SU-DHL-6 (cell line): ENCODE measurements around the gene WDR43.

ENCODE experiments used
- H2AFZ ChIP-seq: fragments of 200-600 bp; sonication (generic); 2 replicates; pipeline ENCODE4 v1.6.1; 2014; ENCODE audit warnings: low read depth, mild to moderate bottlenecking, moderate library complexity, mixed read lengths, antibody characterized with exemption, low read length; ENCODE audit not compliant: severe bottlenecking
- H3F3A ChIP-seq: fragments of 200-600 bp; shearing (Covaris generic); 2 replicates; pipeline ENCODE4 v1.6.0; 2016; ENCODE audit warnings: antibody characterized with exemption, mild to moderate bottlenecking; ENCODE audit not compliant: insufficient read depth
- H3K27ac ChIP-seq: fragments of 200-600 bp; sonication (generic); 2 replicates; pipeline ENCODE4 v1.5.1; 2016; ENCODE audit warnings: low read depth, mild to moderate bottlenecking, low read length, moderate library complexity, mixed read lengths
- H3K27me3 ChIP-seq: fragments of 200-600 bp; sonication (generic), shearing (Covaris generic); 2 replicates; pipeline ENCODE4 v1.6.0; 2014; ENCODE audit warnings: mild to moderate bottlenecking, low read length
- H3K36me3 ChIP-seq: fragments of 200-600 bp; sonication (generic); 2 replicates; pipeline ENCODE4 v1.6.1; 2014; ENCODE audit warnings: mild to moderate bottlenecking, low read length, mixed read lengths
- H3K4me2 ChIP-seq: fragments of 300-600, 200-600 bp; shearing (Covaris generic), sonication (generic); 2 replicates; pipeline ENCODE4 v1.6.0; 2014; ENCODE audit warnings: low read length, low read depth, mild to moderate bottlenecking; ENCODE audit not compliant: poor library complexity, severe bottlenecking
- H3K4me3 ChIP-seq: fragments of 200-600 bp; sonication (generic); 2 replicates; pipeline ENCODE4 v1.5.1; 2014; ENCODE audit warnings: antibody characterized with exemption, low read length, mild to moderate bottlenecking, mixed read lengths; ENCODE audit not compliant: insufficient read depth, poor library complexity, severe bottlenecking
- H3K79me2 ChIP-seq: fragments of 200-600 bp; sonication (generic); 2 replicates; pipeline ENCODE4 v1.6.1; 2014; ENCODE audit warnings: mild to moderate bottlenecking, low read length, moderate library complexity; ENCODE audit not compliant: insufficient read depth
- H3K9ac ChIP-seq: fragments of 200-600 bp; sonication (generic); 2 replicates; pipeline ENCODE4 v1.7.0; 2014; ENCODE audit warnings: mild to moderate bottlenecking, low read length
- H3K9me2 ChIP-seq: fragments of 200-600 bp; sonication (generic); replicated peaks from 2 replicates; pipeline ENCODE4 v1.6.1; 2014; ENCODE audit warnings: low read length; ENCODE audit not compliant: insufficient read depth
- H3K9me3 ChIP-seq: fragments of 200-600 bp; sonication (generic); 2 replicates; pipeline ENCODE4 v1.6.1; 2014; ENCODE audit warnings: low read length, mixed read lengths; ENCODE audit not compliant: insufficient read depth
- H4K20me1 ChIP-seq: fragments of 200-600 bp; sonication (generic); 2 replicates; pipeline ENCODE4 v1.6.1; 2014; ENCODE audit warnings: low read depth, mild to moderate bottlenecking, antibody characterized with exemption, low read length, moderate library complexity, mixed read lengths
- CTCF ChIP-seq: fragments of 200-600 bp; sonication (generic); IDR thresholded peaks from one replicate; pipeline ENCODE4 v1.5.1; 2017; ENCODE audit warnings: antibody characterized with exemption, mild to moderate bottlenecking, low read length, moderate library complexity; ENCODE audit not compliant: insufficient read depth, poor library complexity, severe bottlenecking
- EZH2phosphoT487 ChIP-seq: fragments of 200-600 bp; sonication (generic), shearing (Covaris generic); conservative IDR thresholded peaks from 2 replicates; pipeline ENCODE4 v1.6.1; 2018; ENCODE audit warnings: mild to moderate bottlenecking, antibody characterized with exemption, low read length, moderate library complexity, mixed read lengths

Gene WDR43

GRCh38 chr2:28871620-28872019 is 22.8 kb upstream of the WDR43 start:
- Histone ChIP-seq H3K9me3 (no peaks in the 10 kb centered on the region), H4K20me1 (no peaks in the 10 kb centered on the region), H3K79me2 (peaks cover 31% of the 10 kb centered on the region), H3K4me2 (no peak overlapping the region), H3K4me3 (no peak overlapping the region), H3K36me3 (no peaks in the 10 kb centered on the region), H2AFZ (peak overlapping the region; percentile 93), H3F3A (no peaks in the 10 kb centered on the region; the same call in 1 of the 2 replicates), H3K27me3 (no peaks in the 10 kb centered on the region), H3K27ac (no peak overlapping the region), H3K9ac (no peak overlapping the region), H3K9me2 (no peaks in the 10 kb centered on the region)
- TF ChIP-seq CTCF: no peak
- no peak for TF ChIP-seq EZH2phosphoT487

DNA sequence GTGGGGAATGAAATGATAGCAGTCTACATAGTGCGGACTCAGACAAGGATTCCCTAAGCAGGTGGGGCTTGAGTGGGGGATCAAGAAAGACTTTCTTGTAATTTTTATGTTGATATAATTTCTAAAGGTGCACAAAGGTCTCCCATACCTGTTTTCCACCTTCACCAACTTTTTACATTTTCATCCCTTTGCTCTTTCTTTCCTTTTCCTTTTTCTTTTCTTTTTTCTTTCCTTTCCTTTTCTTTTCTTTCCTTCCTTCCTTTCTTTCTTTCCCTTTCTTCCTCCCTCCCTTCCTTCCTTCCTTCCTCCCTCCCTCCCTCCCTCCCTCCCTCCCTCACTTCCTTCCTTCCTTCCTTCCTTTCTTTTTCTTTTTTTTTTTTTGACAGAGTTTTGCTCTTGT is 14.3 kb upstream of the WDR43 start:
- no peaks in the 10 kb centered on the region for H3K9me2 ChIP-seq
- H3K79me2 ChIP-seq: no peaks in the 10 kb centered on the region
- no peaks in the 10 kb centered on the region for H3K9me3 ChIP-seq
- H3K4me3 ChIP-seq: no peak overlapping the region
- no peak overlapping the region for H3K9ac ChIP-seq
- TF ChIP-seq EZH2phosphoT487: no peak
- H3F3A ChIP-seq: no peaks in the 10 kb centered on the region
- H4K20me1 ChIP-seq: no peaks in the 10 kb centered on the region
- no peaks in the 10 kb centered on the region for H3K27me3 ChIP-seq
- H3K4me2 ChIP-seq: no peak overlapping the region
- H3K36me3 ChIP-seq: no peaks in the 10 kb centered on the region
- H2AFZ ChIP-seq: no peak overlapping the region
- H3K27ac ChIP-seq: no peak overlapping the region

DNA sequence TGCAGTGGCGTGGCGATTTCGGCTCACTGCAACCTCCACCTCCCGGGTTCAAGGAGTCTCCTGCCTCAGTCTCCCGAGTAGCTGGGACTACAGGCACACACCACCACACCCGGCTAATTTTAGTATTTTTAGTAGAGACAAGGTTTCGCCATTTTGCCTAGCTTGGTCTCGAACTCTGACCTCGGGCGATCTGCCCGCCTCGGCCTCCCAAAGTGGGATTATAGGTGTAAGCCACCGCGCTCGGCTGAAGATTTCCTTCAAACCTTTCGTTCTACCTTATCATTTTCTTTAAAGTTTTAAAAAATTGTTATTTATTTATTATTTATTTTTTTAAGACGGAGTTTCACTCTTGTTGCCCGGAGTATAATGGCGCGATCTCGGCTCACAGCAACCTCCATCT is 979 bp upstream of the WDR43 start:
- Histone ChIP-seq H3F3A (no peaks in the 10 kb centered on the region), H2AFZ (no peak overlapping the region), H3K9ac (no peak overlapping the region), H3K4me2 (no peak overlapping the region), H3K27me3 (no peaks in the 10 kb centered on the region), H3K27ac (no peak overlapping the region), H3K79me2 (peaks cover 40% of the 10 kb centered on the region), H4K20me1 (peaks cover 30% of the 10 kb centered on the region), H3K9me2 (no peaks in the 10 kb centered on the region), H3K4me3 (no peak overlapping the region), H3K36me3 (peaks cover 6% of the 10 kb centered on the region), H3K9me3 (no peaks in the 10 kb centered on the region)
- no peak for TF ChIP-seq CTCF
- TF ChIP-seq EZH2phosphoT487: no peak

- Histone ChIP-seq H3K27ac (peak overlapping the region; percentile 66), H4K20me1 (peaks cover 45% of the 10 kb centered on the region), H3K9ac (peak overlapping the region; percentile 95), H3K4me3 (peak overlapping the region; percentile 82), H3K9me3 (no peaks in the 10 kb centered on the region), H3F3A (0 out of 2 replicates have a peak, but pooled peaks cover 4% of the 10 kb centered on the region), H3K27me3 (no peaks in the 10 kb centered on the region), H3K36me3 (peaks cover 6% of the 10 kb centered on the region), H2AFZ (no peak overlapping the region), H3K79me2 (peaks cover 59% of the 10 kb centered on the region), H3K4me2 (peak overlapping the region; percentile 99), H3K9me2 (no peaks in the 10 kb centered on the region)
- no peak for TF ChIP-seq EZH2phosphoT487
- TF ChIP-seq CTCF: no peak
Measured at GRCh38 chr2:28895189-28895893, 874 bp downstream of the WDR43 start.
